Kidney epithelial cell (primary cell): Measurements from ENCODE around the gene AKT3. TPM values are rescaled to one million over a fixed set of nuclear protein-coding genes. Genes with fewer than 3 reads are reported as not detected.

Source experiments
- DNase-seq: peaks from one replicate; pipeline ENCODE4 v3.0.0-alpha.2; 2010; ENCODE audit warnings: low read depth
- H3K27me3 ChIP-seq: 2 replicates; pipeline ENCODE4 v1.6.0; 2011; ENCODE audit warnings: low read length; ENCODE audit not compliant: control insufficient read depth, insufficient read depth
- H3K36me3 ChIP-seq: 2 replicates; pipeline ENCODE4 v1.5.1; 2011; ENCODE audit warnings: low read length; ENCODE audit not compliant: control insufficient read depth, insufficient read depth
- H3K4me3 ChIP-seq: 2 replicates; pipeline ENCODE4 v1.5.1; 2011; ENCODE audit warnings: low read depth, mild to moderate bottlenecking, control low read depth, low read length
- total RNA-seq: library from RNA; depleted of rRNA; stranded (reverse); fragments of >200 nt; gene quantifications from 2 replicates; pipeline ENCODE4 v1.2.3, GENCODE V29; 2015
- TF ChIP-seq, protein P1 (sequence below): IDR thresholded peaks from 2 replicates; pipeline ENCODE4 v1.5.1; 2011; ENCODE audit warnings: mild to moderate bottlenecking, moderate library complexity, low read length, control low read depth, inconsistent platforms; ENCODE audit not compliant: insufficient read depth, poor library complexity, severe bottlenecking

Gene AKT3
- total RNA-seq, 1 donor from 2014 or later: 13.1 TPM

DNA sequence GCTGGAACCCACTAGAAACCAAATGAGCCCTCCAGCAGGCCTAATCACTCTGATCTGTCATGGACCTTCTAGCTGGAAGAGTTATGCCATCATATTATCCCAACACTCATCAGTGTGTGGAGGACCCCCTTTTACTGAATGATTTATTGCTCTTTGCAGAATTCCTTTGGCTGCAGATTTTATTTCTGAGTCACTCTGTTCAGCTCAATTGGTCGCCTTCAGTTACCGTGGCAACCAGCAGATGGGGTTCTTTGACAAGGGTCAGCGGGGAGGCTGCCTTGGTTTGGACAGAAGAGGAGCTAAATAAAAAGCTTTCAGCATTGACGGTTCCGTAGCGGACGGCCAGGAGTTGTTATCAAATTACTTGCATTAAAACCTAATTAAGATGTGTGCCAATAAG lies 374.1 kb downstream of the AKT3 start:
- Histone ChIP-seq H3K36me3 (no peaks in the 10 kb centered on the region), H3K27me3 (no peaks in the 10 kb centered on the region), H3K4me3 (no peak overlapping the region)
- DNase-seq: no peak
- TF ChIP-seq, protein P1, sequence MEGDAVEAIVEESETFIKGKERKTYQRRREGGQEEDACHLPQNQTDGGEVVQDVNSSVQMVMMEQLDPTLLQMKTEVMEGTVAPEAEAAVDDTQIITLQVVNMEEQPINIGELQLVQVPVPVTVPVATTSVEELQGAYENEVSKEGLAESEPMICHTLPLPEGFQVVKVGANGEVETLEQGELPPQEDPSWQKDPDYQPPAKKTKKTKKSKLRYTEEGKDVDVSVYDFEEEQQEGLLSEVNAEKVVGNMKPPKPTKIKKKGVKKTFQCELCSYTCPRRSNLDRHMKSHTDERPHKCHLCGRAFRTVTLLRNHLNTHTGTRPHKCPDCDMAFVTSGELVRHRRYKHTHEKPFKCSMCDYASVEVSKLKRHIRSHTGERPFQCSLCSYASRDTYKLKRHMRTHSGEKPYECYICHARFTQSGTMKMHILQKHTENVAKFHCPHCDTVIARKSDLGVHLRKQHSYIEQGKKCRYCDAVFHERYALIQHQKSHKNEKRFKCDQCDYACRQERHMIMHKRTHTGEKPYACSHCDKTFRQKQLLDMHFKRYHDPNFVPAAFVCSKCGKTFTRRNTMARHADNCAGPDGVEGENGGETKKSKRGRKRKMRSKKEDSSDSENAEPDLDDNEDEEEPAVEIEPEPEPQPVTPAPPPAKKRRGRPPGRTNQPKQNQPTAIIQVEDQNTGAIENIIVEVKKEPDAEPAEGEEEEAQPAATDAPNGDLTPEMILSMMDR: peak; percentile 35

DNA sequence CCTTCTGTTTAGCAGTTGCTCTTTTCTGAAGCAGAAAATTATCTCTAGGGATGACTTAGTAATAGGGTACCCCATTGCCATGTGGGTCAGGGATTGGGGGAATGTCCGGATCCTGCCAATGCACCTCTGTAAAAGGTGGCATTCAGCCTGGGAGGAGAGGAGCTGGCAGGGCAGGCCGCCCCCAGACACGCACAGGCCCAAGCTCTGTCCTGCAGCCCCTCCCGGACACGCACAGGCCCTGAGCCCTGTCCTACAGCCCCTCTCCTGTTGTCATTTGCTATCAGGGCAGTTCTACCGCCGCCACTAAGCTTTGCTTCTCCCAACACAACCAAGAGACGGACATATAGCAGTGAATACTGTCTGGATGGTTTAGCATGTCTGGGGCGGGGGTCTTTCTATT lies 375.1 kb downstream of the AKT3 start:
- no peak for DNase-seq
- no peaks in the 10 kb centered on the region for H3K27me3 ChIP-seq
- TF ChIP-seq, protein P1: no peak
- H3K4me3 ChIP-seq: no peak overlapping the region
- no peaks in the 10 kb centered on the region for H3K36me3 ChIP-seq

DNA sequence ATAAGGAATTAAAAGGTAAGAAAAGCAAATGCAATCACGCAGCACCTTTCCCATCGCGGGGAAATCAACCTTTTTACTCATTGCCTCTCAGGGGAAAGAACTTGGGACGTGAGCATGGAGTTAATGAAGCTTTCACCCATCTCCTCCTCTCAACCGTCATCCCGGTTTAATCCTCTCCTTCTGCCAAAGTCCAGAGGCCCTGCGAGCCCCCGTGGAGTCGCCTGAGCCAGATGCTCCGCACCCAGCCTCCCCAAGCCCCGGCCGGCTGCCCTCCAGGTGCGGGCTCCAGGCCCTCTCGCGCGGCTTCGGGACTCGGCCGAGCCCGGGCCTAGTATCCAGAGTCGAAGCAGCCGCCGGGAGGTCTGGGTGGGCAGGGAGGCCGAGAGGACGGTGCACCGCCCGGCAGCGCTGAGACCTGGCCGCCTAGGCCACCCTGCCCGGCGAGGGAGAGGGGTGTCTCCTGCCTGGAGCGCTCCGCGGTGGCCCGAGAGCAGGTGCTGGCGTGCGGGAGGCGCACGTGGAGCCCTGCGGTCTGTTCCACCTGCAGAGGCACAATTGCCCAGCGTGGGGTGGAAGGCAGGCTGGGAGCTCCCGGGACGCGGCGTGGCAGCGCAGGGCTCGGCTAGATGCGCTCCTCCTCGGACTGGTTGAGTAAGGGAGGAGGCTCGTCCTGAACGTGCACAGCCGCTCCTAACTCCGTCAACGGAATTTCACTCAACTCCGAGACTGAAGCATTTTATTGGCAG lies 375.7 kb downstream of the AKT3 start:
- no peaks in the 10 kb centered on the region for H3K36me3 ChIP-seq
- DNase-seq: no peak
- no peak overlapping the region for H3K4me3 ChIP-seq
- TF ChIP-seq, protein P1: no peak
- H3K27me3 ChIP-seq: no peaks in the 10 kb centered on the region

DNA sequence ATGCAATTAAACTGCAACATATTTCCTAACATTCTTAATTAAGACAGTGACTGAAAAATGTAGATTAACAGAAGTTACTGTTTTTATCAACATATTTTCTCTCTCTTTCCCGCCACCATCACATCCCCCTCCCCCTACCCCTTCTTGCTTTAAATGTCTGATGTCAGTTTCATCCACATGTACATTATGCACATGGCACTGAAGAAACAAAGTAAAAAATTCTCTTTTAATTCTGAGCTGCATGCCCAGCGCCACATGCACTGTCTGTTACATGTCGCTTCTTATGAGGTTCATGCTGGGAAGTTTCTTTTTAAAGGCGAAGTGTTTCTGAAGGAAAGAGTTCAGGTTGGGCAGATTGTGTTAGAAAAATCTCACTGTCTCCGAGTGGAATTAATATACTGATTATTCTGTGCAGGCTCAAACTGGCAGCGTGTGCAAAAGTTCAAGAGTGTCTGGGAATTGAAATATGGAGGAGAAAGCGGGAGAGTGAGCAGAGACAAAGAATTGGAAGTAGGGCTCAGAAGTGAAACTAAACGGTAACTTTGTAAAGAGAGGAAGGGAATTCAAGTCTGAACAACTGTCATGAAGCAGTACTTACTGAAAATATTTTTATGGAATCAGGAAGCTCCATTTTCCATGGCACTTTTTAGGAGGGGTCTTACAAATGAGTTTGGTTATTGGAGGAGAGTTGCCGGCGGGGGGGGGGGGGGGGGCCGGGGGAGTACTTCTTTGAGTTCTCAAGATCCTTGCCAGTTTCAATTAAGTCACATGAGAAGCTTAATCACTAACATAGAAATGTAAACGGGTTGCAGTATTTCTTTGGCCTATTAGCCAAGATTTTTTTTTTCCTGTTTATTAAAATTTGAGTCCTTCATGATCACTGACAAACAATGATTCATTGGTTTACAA lies 376.6 kb downstream of the AKT3 start:
- Histone ChIP-seq H3K4me3 (no peak overlapping the region), H3K36me3 (no peaks in the 10 kb centered on the region), H3K27me3 (no peaks in the 10 kb centered on the region)
- TF ChIP-seq, protein P1: no peak
- DNase-seq: no peak

DNA sequence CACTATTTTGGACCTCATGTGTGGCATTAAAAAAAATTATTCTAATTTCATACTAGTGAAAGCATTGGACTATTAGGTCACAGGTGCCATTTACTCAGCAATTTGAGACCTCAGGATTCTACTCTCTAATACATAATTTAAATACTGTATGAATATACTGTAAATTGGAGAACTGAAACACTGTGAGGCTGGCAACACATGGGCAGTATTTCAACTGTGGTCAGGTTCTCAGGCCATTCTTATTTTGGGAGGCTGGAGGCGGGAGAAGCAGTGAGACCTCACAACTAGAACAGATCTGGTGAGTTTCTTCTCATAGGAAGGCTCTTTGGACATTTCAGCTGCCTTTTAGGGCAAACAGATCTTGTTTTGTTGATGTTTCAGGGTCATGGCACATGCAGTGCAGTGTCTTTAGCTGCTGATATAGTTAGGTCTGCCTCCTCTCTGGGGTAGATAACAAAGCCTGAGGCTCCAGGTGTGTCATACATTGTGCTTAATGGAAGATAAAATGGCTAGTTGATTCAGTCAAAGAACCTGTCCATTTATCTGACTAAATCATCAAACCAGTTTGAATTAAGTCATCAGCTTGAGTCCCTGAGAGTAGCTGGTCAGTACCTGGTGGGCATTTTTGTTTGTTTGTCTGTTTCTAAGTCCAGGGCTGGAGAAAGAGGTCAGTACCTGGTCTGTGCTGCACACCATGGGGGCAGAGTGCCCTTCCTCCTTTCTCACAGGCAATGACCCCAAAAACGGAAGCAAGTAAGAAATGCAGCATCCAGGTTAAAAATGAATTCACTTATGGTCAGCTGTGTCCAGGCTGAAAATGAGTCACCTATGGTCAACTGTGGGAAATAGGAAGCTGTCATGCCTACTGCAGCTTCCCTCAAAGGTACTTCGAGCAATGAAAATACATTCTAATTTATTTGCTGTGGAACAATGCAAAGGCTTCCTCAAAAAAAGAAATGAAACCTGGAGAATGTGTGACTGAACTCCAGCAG lies 378.0 kb downstream of the AKT3 start:
- DNase-seq: no peak
- TF ChIP-seq, protein P1: no peak
- Histone ChIP-seq H3K36me3 (no peaks in the 10 kb centered on the region), H3K27me3 (no peaks in the 10 kb centered on the region), H3K4me3 (no peak overlapping the region)
